Transverse colon (tissue), 4 donors: Measurements from ENCODE around the gene EML1.

Experiments
- EP300 ChIP-seq: sonication (generic); formaldehyde crosslinking; IDR thresholded peaks from one replicate; pipeline ENCODE4 v1.6.1; 2017; ENCODE audit warnings: antibody characterized with exemption, low read depth
- POLR2AphosphoS5 ChIP-seq, 3 donors: sonication (generic); formaldehyde crosslinking; IDR thresholded peaks; one replicate each; pipeline ENCODE4 v1.6.1; 2016; ENCODE audit warnings: antibody characterized with exemption in 3 of 3
- TF ChIP-seq, protein P1 (sequence below), 5 experiments: fragments of 200-600 bp in 3 of 5; fragments of 450-650 bp in 2 of 5; sonication (generic) in 3 of 5; IDR thresholded peaks; 1 replicate in 2 of 5; 2 replicates in 3 of 5; pipeline ENCODE4 v1.5.1; 2016 to 2017; ENCODE audit warnings: antibody characterized with exemption in 5 of 5, inconsistent platforms in 3 of 5, mild to moderate bottlenecking in 2 of 5, moderate library complexity in 1 of 5

DNA sequence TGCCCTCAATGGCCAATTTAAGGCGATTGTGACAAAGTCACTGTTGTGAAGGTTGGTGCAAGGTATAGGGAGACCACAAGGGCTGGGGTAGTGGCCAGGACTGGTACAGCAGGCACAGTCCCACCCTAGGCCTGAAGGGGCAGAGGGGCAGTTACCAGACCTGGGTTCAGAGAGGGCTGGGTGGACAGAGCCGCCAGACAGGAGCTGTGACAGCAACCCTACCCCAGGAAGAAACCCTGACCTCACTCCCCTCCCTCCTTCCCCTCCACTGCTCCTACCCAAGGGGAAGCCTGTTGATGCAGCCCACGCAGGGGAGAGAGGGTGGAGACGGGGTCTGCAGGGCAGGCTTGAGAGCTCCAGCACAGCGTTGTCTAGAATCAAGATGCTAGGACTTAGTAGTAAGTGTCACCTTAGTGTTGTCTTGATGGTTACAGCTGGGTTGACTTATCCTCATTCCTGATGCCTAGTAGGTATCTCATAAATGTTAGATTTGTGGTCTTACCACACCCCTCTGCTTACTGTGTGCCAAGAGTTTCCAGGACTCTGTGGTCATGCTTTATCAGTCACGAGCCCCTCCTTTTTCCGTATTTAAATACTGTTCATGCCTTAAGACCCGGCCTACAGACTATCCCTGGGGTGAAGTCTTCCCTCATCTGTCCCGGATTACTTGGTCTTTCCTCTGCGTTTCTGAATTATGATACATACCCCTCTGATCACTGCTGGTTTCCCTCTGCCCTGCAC is 14.4 kb downstream of the EML1 start:
- TF ChIP-seq EP300 = no peak
- TF ChIP-seq, protein P1, sequence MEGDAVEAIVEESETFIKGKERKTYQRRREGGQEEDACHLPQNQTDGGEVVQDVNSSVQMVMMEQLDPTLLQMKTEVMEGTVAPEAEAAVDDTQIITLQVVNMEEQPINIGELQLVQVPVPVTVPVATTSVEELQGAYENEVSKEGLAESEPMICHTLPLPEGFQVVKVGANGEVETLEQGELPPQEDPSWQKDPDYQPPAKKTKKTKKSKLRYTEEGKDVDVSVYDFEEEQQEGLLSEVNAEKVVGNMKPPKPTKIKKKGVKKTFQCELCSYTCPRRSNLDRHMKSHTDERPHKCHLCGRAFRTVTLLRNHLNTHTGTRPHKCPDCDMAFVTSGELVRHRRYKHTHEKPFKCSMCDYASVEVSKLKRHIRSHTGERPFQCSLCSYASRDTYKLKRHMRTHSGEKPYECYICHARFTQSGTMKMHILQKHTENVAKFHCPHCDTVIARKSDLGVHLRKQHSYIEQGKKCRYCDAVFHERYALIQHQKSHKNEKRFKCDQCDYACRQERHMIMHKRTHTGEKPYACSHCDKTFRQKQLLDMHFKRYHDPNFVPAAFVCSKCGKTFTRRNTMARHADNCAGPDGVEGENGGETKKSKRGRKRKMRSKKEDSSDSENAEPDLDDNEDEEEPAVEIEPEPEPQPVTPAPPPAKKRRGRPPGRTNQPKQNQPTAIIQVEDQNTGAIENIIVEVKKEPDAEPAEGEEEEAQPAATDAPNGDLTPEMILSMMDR (IDR thresholded peaks at IDR 0.05) = no peak
- TF ChIP-seq POLR2AphosphoS5 (IDR thresholded peaks at IDR 0.05) = no peak
